Cerebellar cortex (tissue), 1 donor: Measurements from ENCODE around the gene FBH1.
"Not testable (repeated sequence)": the region's sequence is repeated elsewhere in the genome, so short reads cannot be mapped to it uniquely, and the experiment has no call there.

Source experiments
- DNase-seq: peaks from one replicate; pipeline ENCODE4 v3.0.0-alpha.2; 2015; ENCODE audit warnings: low spot score

The FBH1 gene

DNA sequence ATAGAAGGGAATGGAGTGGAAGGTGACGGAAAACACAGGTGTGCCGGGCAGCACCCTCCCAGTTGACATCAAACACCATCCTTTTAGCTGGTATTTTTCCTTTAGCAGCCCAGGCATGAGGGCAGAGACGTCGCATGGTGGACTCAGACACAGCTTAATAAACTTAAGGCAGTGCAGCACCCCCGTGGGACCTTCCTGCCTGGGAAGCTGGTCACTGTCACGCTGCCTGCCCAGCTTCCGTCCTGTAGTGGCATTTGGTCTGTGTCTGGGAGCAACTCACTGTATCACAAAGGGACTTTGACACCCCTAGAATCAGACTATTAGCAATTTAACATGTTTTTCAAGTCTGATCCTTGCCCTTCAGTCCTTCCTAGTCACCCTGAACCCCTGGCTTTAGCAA lies 51.5 kb downstream of the FBH1 start:
- no peak for DNase-seq

DNA sequence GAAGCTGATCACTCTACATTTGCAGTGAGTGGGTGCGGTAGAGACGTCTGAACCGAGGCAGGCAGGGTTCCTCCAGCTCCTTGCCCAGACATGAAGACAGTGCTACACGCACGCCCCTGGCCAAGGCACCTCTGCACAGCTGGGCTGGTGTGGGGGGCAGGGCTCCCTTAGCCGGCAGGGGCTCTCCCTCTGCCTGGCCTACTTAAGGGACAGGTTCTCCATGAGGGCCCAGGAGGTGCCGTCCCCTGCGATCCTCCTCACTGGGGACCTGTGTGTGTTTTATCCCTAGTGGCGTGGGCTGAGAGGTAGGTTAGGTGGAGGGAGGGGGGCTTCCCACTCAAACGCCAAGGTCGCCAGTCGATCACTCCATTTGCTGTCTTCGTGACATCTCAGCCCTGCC lies 52.0 kb downstream of the FBH1 start:
- DNase-seq, result no peak

DNA sequence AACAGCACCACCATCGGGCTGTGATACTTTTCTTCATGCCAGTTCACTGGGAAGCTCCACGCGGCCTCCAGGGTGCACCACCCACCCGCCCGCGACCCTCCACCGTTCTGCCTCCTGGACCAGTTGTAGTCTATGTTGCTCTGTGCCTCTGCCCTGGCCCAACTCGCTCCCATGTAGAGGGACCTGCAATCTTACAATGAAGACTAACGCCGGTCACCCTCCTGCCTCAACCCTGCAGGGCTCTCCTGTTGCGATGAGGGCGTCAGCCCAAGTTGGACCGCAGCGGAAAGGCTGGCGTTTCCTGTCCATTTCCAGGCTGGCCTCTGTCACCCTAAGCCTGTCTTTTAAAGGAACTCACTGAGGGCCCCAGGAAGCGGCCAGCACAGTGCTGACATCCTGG lies 52.4 kb downstream of the FBH1 start:
- no peak for DNase-seq

GRCh38 chr10:5943536-5943935 lies 53.5 kb downstream of the FBH1 start:
- DNase-seq, result no peak

- peak; percentile 24 for DNase-seq
Observed at GRCh38 chr10:5944389-5945189, 54.5 kb downstream of the FBH1 start.

GRCh38 chr10:5945190-5945509 lies 55.1 kb downstream of the FBH1 start:
- DNase-seq, result no peak

GRCh38 chr10:5945561-5946418 lies 55.7 kb downstream of the FBH1 start:
- no peak for DNase-seq

DNA sequence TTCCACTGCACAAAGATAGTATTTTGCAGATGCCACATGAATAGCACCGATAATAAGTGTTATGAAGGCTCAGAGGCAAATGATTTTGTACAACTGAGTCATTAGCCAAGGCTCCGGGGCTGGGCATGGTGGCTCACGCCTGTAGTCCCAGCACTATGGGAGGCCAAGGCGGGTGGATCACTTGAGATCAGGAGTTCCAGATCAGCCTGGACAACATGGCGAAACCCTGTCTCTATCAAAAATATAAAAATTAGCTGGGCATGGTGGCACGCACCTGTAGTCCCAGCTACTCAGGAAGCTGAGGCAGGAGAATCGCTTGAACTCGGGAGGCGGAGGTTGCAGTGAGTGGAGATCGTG lies 56.4 kb downstream of the FBH1 start:
- DNase-seq, result not testable (repeated sequence)

- no peak for DNase-seq
Observed at GRCh38 chr10:5946786-5947185, 56.7 kb downstream of the FBH1 start.

GRCh38 chr10:5947471-5948207 lies 57.6 kb downstream of the FBH1 start:
- no peak for DNase-seq

DNA sequence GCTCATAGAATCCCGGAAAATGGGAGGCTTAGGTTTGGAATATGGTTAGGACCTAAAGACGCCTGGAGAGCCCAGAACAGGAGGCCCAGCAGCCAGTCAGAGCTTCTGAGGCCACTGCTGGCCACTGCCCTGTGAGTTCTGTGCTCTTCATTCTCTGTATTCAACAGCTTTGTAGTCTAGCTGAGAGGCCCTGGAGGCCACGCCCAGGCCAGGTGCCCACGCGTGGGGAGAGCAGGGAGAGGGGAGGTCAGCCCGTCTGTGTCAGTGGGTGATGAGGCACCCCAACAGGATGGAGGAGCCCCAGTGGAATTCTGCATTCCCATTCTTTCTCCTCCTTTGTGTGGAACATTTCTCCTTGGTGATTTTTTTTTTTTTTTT lies 58.2 kb downstream of the FBH1 start:
- no peak for DNase-seq

DNA sequence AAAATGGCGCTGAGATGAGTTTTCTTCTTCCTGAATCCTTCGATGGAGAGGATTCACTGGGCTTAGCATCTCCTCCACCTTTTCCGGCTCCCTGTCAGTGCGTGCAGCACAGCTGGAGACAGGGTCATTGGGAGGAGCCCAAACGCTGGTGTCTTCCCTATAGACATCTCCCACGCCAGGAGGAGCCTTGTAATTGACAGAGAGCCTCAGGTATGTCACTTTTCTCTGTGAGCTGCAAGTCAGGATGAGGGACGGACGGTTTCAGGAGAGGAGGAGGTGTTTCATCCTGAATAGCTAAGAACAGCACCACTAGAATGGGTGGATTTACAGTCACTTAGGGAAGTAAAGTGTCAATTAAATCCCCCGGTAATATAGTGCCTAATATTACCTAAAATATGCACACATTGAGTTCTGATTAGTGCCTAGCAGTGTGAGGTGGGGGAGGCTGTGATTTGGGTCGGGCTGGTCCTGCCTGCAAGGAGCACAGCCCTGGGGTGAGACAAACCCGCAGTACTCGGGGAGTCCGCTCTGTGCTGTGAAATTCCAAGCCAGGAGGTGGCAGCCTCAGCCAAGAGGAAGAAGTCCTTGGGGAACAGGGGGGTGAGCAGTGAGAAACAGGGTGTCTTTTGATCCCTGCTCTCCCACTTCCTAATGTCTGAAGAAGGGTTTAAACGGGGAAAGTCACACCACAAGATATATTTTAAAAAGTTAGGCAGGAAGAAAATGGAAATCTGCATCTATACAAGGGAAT lies 59.1 kb downstream of the FBH1 start:
- DNase-seq, result peak; percentile 45

DNA sequence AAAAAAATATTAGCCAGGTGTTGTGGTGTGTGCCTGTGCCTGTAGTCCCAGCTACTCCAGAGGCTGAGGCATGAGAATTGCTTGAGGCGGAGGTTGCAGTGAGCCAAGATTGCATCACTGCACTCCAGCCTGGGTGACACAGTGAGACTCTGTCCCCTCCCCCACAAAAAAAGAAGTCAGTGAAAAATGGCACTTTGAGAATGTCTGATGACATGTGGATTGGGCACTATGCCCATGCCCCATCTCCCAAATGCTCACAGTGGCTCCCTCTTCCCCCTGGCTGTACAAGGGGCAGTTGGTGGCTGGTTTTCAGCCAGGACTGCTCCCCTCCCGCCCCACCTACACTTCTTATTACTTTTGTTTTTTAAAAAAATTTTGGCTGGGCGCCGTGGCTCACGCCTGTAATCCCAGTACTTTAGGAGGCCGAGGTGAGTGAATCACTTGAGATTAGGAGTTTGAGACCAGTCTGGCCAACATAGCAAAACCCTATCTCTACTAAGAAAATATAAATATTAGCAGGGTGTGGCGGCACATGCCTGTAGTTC lies 61.2 kb downstream of the FBH1 start:
- no peak for DNase-seq

DNA sequence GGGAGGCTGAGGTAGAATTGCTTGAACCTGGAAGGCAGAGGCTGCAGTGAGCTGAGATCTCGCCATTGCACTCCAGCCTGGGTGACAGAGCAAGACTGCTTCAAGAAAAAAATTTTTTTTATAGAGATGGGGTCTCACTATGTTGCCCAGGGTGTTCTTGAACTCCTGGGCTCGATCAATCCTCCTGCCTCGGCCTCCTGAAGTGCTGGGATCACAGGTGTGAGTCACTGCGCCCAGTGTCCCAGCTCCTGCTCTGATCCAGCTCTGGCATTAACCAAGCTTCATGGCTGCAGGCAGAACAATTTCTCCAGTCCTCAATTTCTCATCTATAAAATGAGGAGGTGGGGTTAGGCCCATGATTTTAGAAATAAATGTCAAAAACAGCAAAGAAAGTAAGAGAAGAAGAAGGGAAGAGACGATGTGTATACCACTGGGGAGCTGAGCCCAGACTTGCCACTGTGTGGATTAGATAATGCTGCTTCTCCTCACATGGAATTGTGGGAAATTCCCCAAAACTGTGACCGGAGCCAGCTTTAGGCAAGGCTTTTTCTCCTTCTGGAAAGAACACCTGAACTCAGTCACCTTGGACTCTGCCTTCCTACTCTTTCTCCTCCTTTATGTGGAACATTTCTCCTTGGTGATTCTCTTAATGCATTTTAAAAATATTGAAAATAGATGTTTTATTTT lies 61.8 kb downstream of the FBH1 start:
- no peak for DNase-seq

DNA sequence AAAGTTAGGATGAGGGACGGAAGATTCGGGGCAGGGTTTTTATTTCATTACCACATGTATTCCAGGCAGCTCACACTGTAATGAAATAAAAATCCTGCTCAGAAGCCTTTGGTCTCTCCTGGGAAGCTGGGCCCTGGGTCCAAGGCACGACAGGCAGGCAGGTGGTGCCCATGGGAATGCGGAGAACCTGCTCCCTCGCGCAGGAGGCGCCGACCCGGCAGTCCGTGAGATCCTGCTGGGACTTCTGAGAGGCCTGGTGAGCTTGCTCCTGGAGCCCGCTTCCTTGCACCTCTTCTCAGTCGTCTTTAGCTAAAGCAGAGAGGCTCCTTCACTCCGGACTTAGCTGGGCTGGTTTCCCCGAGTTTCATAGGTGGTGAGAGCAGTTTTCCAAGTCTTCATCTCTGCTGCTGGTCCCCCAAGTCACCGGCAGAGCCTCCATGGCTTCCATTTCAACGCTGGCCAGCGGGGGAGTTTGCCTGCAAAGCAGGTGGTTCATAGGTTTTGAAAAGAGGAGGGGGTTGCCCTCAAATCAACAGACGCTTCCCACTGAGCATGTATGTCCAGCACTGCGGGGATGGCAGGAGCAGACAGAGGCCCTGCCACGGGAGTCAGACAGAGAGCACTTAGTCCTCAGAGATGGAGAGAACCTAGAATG lies 62.8 kb downstream of the FBH1 start:
- DNase-seq, result no peak

GRCh38 chr10:5953676-5954075 lies 63.6 kb downstream of the FBH1 start:
- no peak for DNase-seq

- no peak for DNase-seq
Observed at GRCh38 chr10:5956146-5956936, 66.3 kb downstream of the FBH1 start.

- no peak for DNase-seq
Observed at GRCh38 chr10:5958077-5958476, 68.0 kb downstream of the FBH1 start.

GRCh38 chr10:5958675-5959074 lies 68.6 kb downstream of the FBH1 start:
- no peak for DNase-seq

GRCh38 chr10:5959142-5959541 lies 69.1 kb downstream of the FBH1 start:
- no peak for DNase-seq
